GM21423 (cell line): Measurements from ENCODE around the gene PPP1R36.
"Not testable (repeated sequence)": the region's sequence is repeated elsewhere in the genome, so short reads cannot be mapped to it uniquely, and the experiment has no call there.

ENCODE experiments used
- ATAC-seq: cut with Tn5 transposase; IDR thresholded peaks from one replicate; pipeline ENCODE4 v1.9.1; 2021; ENCODE audit warnings: mild to moderate bottlenecking, moderate library complexity; ENCODE audit not compliant: unreplicated experiment

The PPP1R36 gene

GRCh38 chr14:64611358-64612020 lies 61.7 kb downstream of the PPP1R36 start:
- ATAC-seq = no peak

- no peak for ATAC-seq
Measured at GRCh38 chr14:64612021-64612380, 62.2 kb downstream of the PPP1R36 start.

- no peak for ATAC-seq
Measured at GRCh38 chr14:64612971-64613666, 63.4 kb downstream of the PPP1R36 start.

GRCh38 chr14:64614166-64614565 lies 64.4 kb downstream of the PPP1R36 start:
- no peak for ATAC-seq

GRCh38 chr14:64614805-64615391 lies 65.1 kb downstream of the PPP1R36 start:
- ATAC-seq = no peak

- ATAC-seq = not testable (repeated sequence)
Measured at GRCh38 chr14:64617872-64618408, 68.2 kb downstream of the PPP1R36 start.

GRCh38 chr14:64620910-64621309 lies 71.1 kb downstream of the PPP1R36 start:
- no peak for ATAC-seq

- no peak for ATAC-seq
Measured at GRCh38 chr14:64623554-64624165, 73.9 kb downstream of the PPP1R36 start.

- no peak for ATAC-seq
Measured at GRCh38 chr14:64625386-64626232, 75.8 kb downstream of the PPP1R36 start.

- no peak for ATAC-seq
Measured at GRCh38 chr14:64628940-64629408, 79.2 kb downstream of the PPP1R36 start.

- no peak for ATAC-seq
Measured at GRCh38 chr14:64630778-64631177, 81.0 kb downstream of the PPP1R36 start.

- not testable (repeated sequence) for ATAC-seq
Measured at GRCh38 chr14:64631222-64631621, 81.5 kb downstream of the PPP1R36 start.

GRCh38 chr14:64632056-64632455 lies 82.3 kb downstream of the PPP1R36 start:
- no peak for ATAC-seq

GRCh38 chr14:64634558-64634957 lies 84.8 kb downstream of the PPP1R36 start:
- ATAC-seq = no peak

- peak; percentile 58 for ATAC-seq
Measured at GRCh38 chr14:64636208-64636979, 86.6 kb downstream of the PPP1R36 start.

GRCh38 chr14:64636980-64637429 lies 87.2 kb downstream of the PPP1R36 start:
- ATAC-seq = no peak

- ATAC-seq = no peak
Measured at GRCh38 chr14:64637735-64638473, 88.1 kb downstream of the PPP1R36 start.

- ATAC-seq = no peak
Measured at GRCh38 chr14:64638625-64639024, 88.9 kb downstream of the PPP1R36 start.
